ENCODE results near the gene SERPINF2.

GRCh38 chr17:1742371-1743087 is at the start of gene SERPINF2:
- TF ChIP-seq CTCF (IDR thresholded peaks at IDR 0.05) (no peak), POLR2AphosphoS5 (IDR thresholded peaks at IDR 0.05) (no peak)

Data from breast epithelium (tissue), 3 donors.